GM18873 (cell line): Measurements from ENCODE around the gene PSMD6.
A peak's percentile ranks its signal among the peaks of the same experiment; 100 is the strongest.

Experiments
- ATAC-seq: cut with Tn5 transposase; IDR thresholded peaks from one replicate; pipeline ENCODE4 v1.9.1; 2021; ENCODE audit warnings: mild to moderate bottlenecking, moderate library complexity, moderate number of reproducible peaks; ENCODE audit not compliant: unreplicated experiment, low FRiP score

The PSMD6 gene

GRCh38 chr3:64011685-64012084, 11.6 kb downstream of the PSMD6 start:
- ATAC-seq: no peak

- ATAC-seq: no peak
Measured at GRCh38 chr3:64010199-64010598, 13.1 kb downstream of the PSMD6 start.

- no peak for ATAC-seq
Measured at GRCh38 chr3:64009528-64009927, 13.8 kb downstream of the PSMD6 start.

- no peak for ATAC-seq
Measured at GRCh38 chr3:64008487-64009351, 14.6 kb downstream of the PSMD6 start.

- ATAC-seq: no peak
Measured at GRCh38 chr3:64008017-64008416, 15.3 kb downstream of the PSMD6 start.

GRCh38 chr3:64003589-64003988, 19.7 kb downstream of the PSMD6 start:
- no peak for ATAC-seq

GRCh38 chr3:64002233-64002632, 21.1 kb downstream of the PSMD6 start:
- ATAC-seq: no peak

GRCh38 chr3:64000453-64001055, 22.7 kb downstream of the PSMD6 start:
- no peak for ATAC-seq

GRCh38 chr3:63998852-63999754, 24.2 kb downstream of the PSMD6 start:
- no peak for ATAC-seq

- no peak for ATAC-seq
Measured at GRCh38 chr3:63995086-63995485, 28.2 kb downstream of the PSMD6 start.

- ATAC-seq: peak; percentile 58
Measured at GRCh38 chr3:63993653-63994079, 29.6 kb downstream of the PSMD6 start.

GRCh38 chr3:63992516-63993209, 30.6 kb downstream of the PSMD6 start:
- ATAC-seq: no peak

- no peak for ATAC-seq
Measured at GRCh38 chr3:63991666-63992065, 31.6 kb downstream of the PSMD6 start.

- no peak for ATAC-seq
Measured at GRCh38 chr3:63990733-63991132, 32.6 kb downstream of the PSMD6 start.

GRCh38 chr3:63990204-63990603, 33.1 kb downstream of the PSMD6 start:
- no peak for ATAC-seq

- ATAC-seq: no peak
Measured at GRCh38 chr3:63988943-63989342, 34.4 kb downstream of the PSMD6 start.

GRCh38 chr3:63986831-63987230, 36.5 kb downstream of the PSMD6 start:
- no peak for ATAC-seq

GRCh38 chr3:63986146-63986545, 37.1 kb downstream of the PSMD6 start:
- no peak for ATAC-seq

- no peak for ATAC-seq
Measured at GRCh38 chr3:63984391-63984790, 38.9 kb downstream of the PSMD6 start.

GRCh38 chr3:63981980-63982379, 41.3 kb downstream of the PSMD6 start:
- ATAC-seq: no peak
